GM18505 (cell line): ENCODE results near the gene TYW1.
"Not testable (repeated sequence)": the region's sequence is repeated elsewhere in the genome, so short reads cannot be mapped to it uniquely, and the experiment has no call there.

ENCODE experiments used
- ATAC-seq: cut with Tn5 transposase; IDR thresholded peaks from one replicate; pipeline ENCODE4 v1.9.1; 2021; ENCODE audit not compliant: unreplicated experiment
- POLR2A ChIP-seq: IDR thresholded peaks from 4 replicates; pipeline ENCODE4 v1.6.1; 2011; ENCODE audit warnings: borderline replicate concordance; ENCODE audit not compliant: insufficient read depth, insufficient read length; ENCODE audit errors: extremely low read depth

The TYW1 gene

GRCh38 chr7:67056683-67057082 lies 60.0 kb downstream of the TYW1 start:
- no peak for ATAC-seq
- no peak for TF ChIP-seq POLR2A

GRCh38 chr7:67061321-67061720 lies 64.7 kb downstream of the TYW1 start:
- ATAC-seq, result not testable (repeated sequence)

GRCh38 chr7:67062802-67063201 lies 66.2 kb downstream of the TYW1 start:
- not testable (repeated sequence) for ATAC-seq

- ATAC-seq, result not testable (repeated sequence)
Observed at GRCh38 chr7:67066950-67067622, 70.5 kb downstream of the TYW1 start.

- ATAC-seq, result not testable (repeated sequence)
Observed at GRCh38 chr7:67076120-67076519, 79.5 kb downstream of the TYW1 start.

GRCh38 chr7:67082880-67083279 lies 86.2 kb downstream of the TYW1 start:
- ATAC-seq, result not testable (repeated sequence)

GRCh38 chr7:67089261-67089660 lies 92.6 kb downstream of the TYW1 start:
- ATAC-seq, result not testable (repeated sequence)

GRCh38 chr7:67091053-67091452 lies 94.4 kb downstream of the TYW1 start:
- ATAC-seq, result not testable (repeated sequence)

GRCh38 chr7:67098031-67098430 lies 101.4 kb downstream of the TYW1 start:
- ATAC-seq, result not testable (repeated sequence)

- not testable (repeated sequence) for ATAC-seq
Observed at GRCh38 chr7:67099406-67099805, 102.8 kb downstream of the TYW1 start.

- not testable (repeated sequence) for ATAC-seq
Observed at GRCh38 chr7:67100038-67100437, 103.4 kb downstream of the TYW1 start.

- no peak for ATAC-seq
- TF ChIP-seq POLR2A, result no peak
Observed at GRCh38 chr7:67100956-67101361, 104.3 kb downstream of the TYW1 start.

GRCh38 chr7:67104937-67105336 lies 108.3 kb downstream of the TYW1 start:
- not testable (repeated sequence) for ATAC-seq

GRCh38 chr7:67105377-67105776 lies 108.7 kb downstream of the TYW1 start:
- no peak for TF ChIP-seq POLR2A
- ATAC-seq, result no peak

GRCh38 chr7:67106255-67106654 lies 109.6 kb downstream of the TYW1 start:
- not testable (repeated sequence) for ATAC-seq

- not testable (repeated sequence) for ATAC-seq
Observed at GRCh38 chr7:67111342-67111741, 114.7 kb downstream of the TYW1 start.

- not testable (repeated sequence) for ATAC-seq
Observed at GRCh38 chr7:67114483-67115246, 118.0 kb downstream of the TYW1 start.

- ATAC-seq, result not testable (repeated sequence)
Observed at GRCh38 chr7:67120491-67120890, 123.9 kb downstream of the TYW1 start.

GRCh38 chr7:67128257-67128656 lies 131.6 kb downstream of the TYW1 start:
- not testable (repeated sequence) for ATAC-seq

GRCh38 chr7:67130766-67131165 lies 134.1 kb downstream of the TYW1 start:
- ATAC-seq, result not testable (repeated sequence)

GRCh38 chr7:67134912-67135311 lies 138.3 kb downstream of the TYW1 start:
- ATAC-seq, result not testable (repeated sequence)
